ENCODE measurements around the gene PGAP3.

DNA sequence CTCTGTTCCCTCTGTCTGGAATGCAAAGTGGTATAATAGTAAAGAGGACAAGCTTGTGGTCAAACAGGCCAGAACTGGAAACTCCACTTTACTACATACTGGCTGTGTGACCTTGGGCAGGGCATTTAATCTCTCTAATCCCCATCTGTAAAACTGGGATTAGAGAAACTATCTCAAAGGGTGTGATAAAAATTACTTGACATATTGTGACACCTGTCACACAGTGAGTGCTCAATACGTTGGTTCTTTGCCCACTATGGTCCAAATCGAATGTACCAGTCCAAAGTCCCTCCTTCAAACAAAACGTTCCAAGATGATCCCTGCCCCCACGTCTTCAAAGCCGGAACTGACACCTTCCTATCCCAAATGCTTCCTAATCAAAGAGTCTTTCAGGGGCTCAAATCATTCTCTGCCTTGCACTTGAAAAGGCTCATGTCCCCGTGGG is 734 bp downstream of the PGAP3 start:
- TF ChIP-seq, protein P1, sequence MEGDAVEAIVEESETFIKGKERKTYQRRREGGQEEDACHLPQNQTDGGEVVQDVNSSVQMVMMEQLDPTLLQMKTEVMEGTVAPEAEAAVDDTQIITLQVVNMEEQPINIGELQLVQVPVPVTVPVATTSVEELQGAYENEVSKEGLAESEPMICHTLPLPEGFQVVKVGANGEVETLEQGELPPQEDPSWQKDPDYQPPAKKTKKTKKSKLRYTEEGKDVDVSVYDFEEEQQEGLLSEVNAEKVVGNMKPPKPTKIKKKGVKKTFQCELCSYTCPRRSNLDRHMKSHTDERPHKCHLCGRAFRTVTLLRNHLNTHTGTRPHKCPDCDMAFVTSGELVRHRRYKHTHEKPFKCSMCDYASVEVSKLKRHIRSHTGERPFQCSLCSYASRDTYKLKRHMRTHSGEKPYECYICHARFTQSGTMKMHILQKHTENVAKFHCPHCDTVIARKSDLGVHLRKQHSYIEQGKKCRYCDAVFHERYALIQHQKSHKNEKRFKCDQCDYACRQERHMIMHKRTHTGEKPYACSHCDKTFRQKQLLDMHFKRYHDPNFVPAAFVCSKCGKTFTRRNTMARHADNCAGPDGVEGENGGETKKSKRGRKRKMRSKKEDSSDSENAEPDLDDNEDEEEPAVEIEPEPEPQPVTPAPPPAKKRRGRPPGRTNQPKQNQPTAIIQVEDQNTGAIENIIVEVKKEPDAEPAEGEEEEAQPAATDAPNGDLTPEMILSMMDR (IDR thresholded peaks at IDR 0.05), result no peak
- TF ChIP-seq ZFX (IDR thresholded peaks at IDR 0.05; ENCODE audit: borderline replicate concordance), result no peak

All from 22Rv1 (cell line).